Amygdala (tissue), 56 donors: ENCODE measurements around the gene LFNG.
"Not testable (repeated sequence)": the region's sequence is repeated elsewhere in the genome, so short reads cannot be mapped to it uniquely, and the experiment has no call there.

ENCODE experiments used
- DNase-seq, 56 donors: peaks; one replicate each; lab custom pipeline; 2025; lab: John Stamatoyannopoulos, UW

The LFNG gene

GRCh38 chr7:2526659-2527504 lies 7.3 kb downstream of the LFNG start:
- no peak for DNase-seq

GRCh38 chr7:2527505-2528467 lies 8.2 kb downstream of the LFNG start:
- DNase-seq = no peak

- no peak for DNase-seq
Measured at GRCh38 chr7:2528481-2529095, 9.0 kb downstream of the LFNG start.

- DNase-seq = peak in 17 of 56 donors; percentile 25 to 67 (median 43)
Measured at GRCh38 chr7:2529161-2530070, 9.8 kb downstream of the LFNG start.

GRCh38 chr7:2530071-2530987 lies 10.8 kb downstream of the LFNG start:
- DNase-seq = peak in 2 of 56 donors; percentile 19 to 23

GRCh38 chr7:2530994-2531795 lies 11.6 kb downstream of the LFNG start:
- DNase-seq = peak in 1 of 56 donors; percentile 42

- DNase-seq = peak in 5 of 56 donors; percentile 30 to 46 (median 32)
Measured at GRCh38 chr7:2531796-2532110, 12.2 kb downstream of the LFNG start.

- not testable (repeated sequence) for DNase-seq
Measured at GRCh38 chr7:2532199-2532772, 12.7 kb downstream of the LFNG start.

- not testable (repeated sequence) for DNase-seq
Measured at GRCh38 chr7:2532816-2533215, 13.2 kb downstream of the LFNG start.

- not testable (repeated sequence) for DNase-seq
Measured at GRCh38 chr7:2533566-2533965, 14.0 kb downstream of the LFNG start.

GRCh38 chr7:2534214-2534613 lies 14.6 kb downstream of the LFNG start:
- not testable (repeated sequence) for DNase-seq

GRCh38 chr7:2535872-2536627 lies 16.5 kb downstream of the LFNG start:
- not testable (repeated sequence) for DNase-seq

- no peak for DNase-seq
Measured at GRCh38 chr7:2537981-2538851, 18.6 kb downstream of the LFNG start.

- no peak for DNase-seq
Measured at GRCh38 chr7:2539031-2539911, 19.7 kb downstream of the LFNG start.

- DNase-seq = no peak
Measured at GRCh38 chr7:2540133-2540532, 20.6 kb downstream of the LFNG start.
